Sigmoid colon (tissue), 7 donors: ENCODE data around the gene APAF1. TPM values are rescaled to one million over a fixed set of nuclear protein-coding genes. Genes with fewer than 3 reads are reported as not detected.

Experiments
- DNase-seq: peaks from one replicate; pipeline ENCODE4 v3.0.0-alpha.2; 2019
- H3K27ac ChIP-seq, 4 donors: fragments of 200-600 bp; sonication (generic); one replicate each; pipeline ENCODE4 v1.5.1; 2016 to 2019; ENCODE audit warnings: mild to moderate bottlenecking in 1 of 4
- H3K27me3 ChIP-seq, 3 donors: fragments of 200-600 bp; sonication (generic); one replicate each; pipeline ENCODE4 v1.5.1; 2019; ENCODE audit warnings: mild to moderate bottlenecking in 1 of 3
- H3K36me3 ChIP-seq, 4 donors: fragments of 200-600 bp; sonication (generic); one replicate each; pipeline ENCODE4 v1.5.1; 2016 to 2019
- H3K4me1 ChIP-seq, 4 donors: fragments of 200-600 bp; sonication (generic); one replicate each; pipeline ENCODE4 v1.5.1; 2017 to 2019
- H3K4me3 ChIP-seq, 4 donors: fragments of 200-600 bp; sonication (generic); one replicate each; pipeline ENCODE4 v1.5.1; 2017 to 2019; ENCODE audit warnings: mild to moderate bottlenecking in 2 of 4, moderate library complexity in 1 of 4
- H3K9me3 ChIP-seq, 4 donors: fragments of 200-600 bp in 3 of 4; sonication (generic) in 3 of 4; one replicate each; pipeline versions ENCODE4 v1.5.1 to v1.6.1; 2013 to 2019
- CTCF ChIP-seq, 4 experiments: fragments of 450-650 bp in 3 of 4; fragments of 200-600 bp in 1 of 4; IDR thresholded peaks; one replicate each; pipeline ENCODE4 v1.5.1; 2016 to 2019; ENCODE audit warnings: antibody characterized with exemption in 4 of 4, mild to moderate bottlenecking in 3 of 4, moderate library complexity in 2 of 4
- EP300 ChIP-seq, 4 donors: sonication (generic); formaldehyde crosslinking; IDR thresholded peaks; one replicate each; pipeline ENCODE4 v1.6.1; 2017; ENCODE audit warnings: antibody characterized with exemption in 4 of 4
- POLR2A ChIP-seq, 2 donors: fragments of 450-650 bp; IDR thresholded peaks; one replicate each; pipeline ENCODE4 v1.6.1; 2016; ENCODE audit warnings: antibody characterized with exemption in 2 of 2, mild to moderate bottlenecking in 2 of 2, moderate library complexity in 2 of 2
- POLR2AphosphoS5 ChIP-seq, 4 donors: sonication (generic); formaldehyde crosslinking; IDR thresholded peaks; one replicate each; pipeline ENCODE4 v1.6.1; 2017; ENCODE audit warnings: antibody characterized with exemption in 4 of 4
- WGBS, 2 donors: extraction: QIAGEN DNeasy Blood & Tissue Kit; methylation state at CpG; one replicate each; pipeline ENCODE4 v1.1.7; 2013; 5-methylcytosine and 5-hydroxymethylcytosine counted together
- intact Hi-C: fragments of 100-400 bp; cut with DNase I; formaldehyde crosslinking; loops from one replicate; pipeline ENCODE4 v1.15.1; 2023
- polyA plus RNA-seq, 3 donors: library from polyadenylated mRNA; stranded (reverse); fragments of 200-250 nt; gene quantifications; one replicate each; pipeline ENCODE4 v1.2.3, GENCODE V29; 2013
- total RNA-seq, 4 donors: library from RNA; depleted of rRNA; stranded (reverse); fragments of >200 nt; gene quantifications; one replicate each; pipeline ENCODE4 v1.1.0, GENCODE V29; 2016
- donor health status: healthy with polysubstance abuse.
- donor health status: Bipolar disorder and iron deficiency.
- donor health status: healthy.

APAF1 gene
- total and polyA plus RNA-seq, 7 donors = 6.2 to 20.1 (median 14.6) TPM

GRCh38 chr12:98738002-98738401 is 92.9 kb downstream of the APAF1 start:
- peaks cover 0 to 13% (median 6%) of the 10 kb centered on the region in 4 donors for H3K36me3 ChIP-seq
- intact Hi-C loops = no loop called here
- 86 to 88% methylated on average over 3 of the region's 3 CpGs for WGBS, 2 donors

GRCh38 chr12:98738539-98738938 is 93.4 kb downstream of the APAF1 start:
- intact Hi-C loops = no loop called here
- TF ChIP-seq EP300 (IDR thresholded peaks at IDR 0.05) (no peak), POLR2AphosphoS5 (IDR thresholded peaks at IDR 0.05) (no peak), CTCF (IDR thresholded peaks at IDR 0.05) (no peak), POLR2A (IDR thresholded peaks at IDR 0.05) (no peak)
- Histone ChIP-seq H3K9me3 (no peaks in the 10 kb centered on the region), H3K27me3 (no peaks in the 10 kb centered on the region), H3K27ac (no peak overlapping the region), H3K4me3 (no peak overlapping the region), H3K36me3 (peaks cover 0 to 7% (median 1%) of the 10 kb centered on the region in 4 donors), H3K4me1 (peaks cover 0 to 13% (median 9%) of the 10 kb centered on the region in 4 donors)
- WGBS, 2 donors = 85 to 90% methylated on average over 2 of the region's 2 CpGs
- DNase-seq = no peak

More at GRCh38 chr12:98738002-98738401, 92.9 kb downstream of the APAF1 start:
- no peak for TF ChIP-seq CTCF (IDR thresholded peaks at IDR 0.05)
- no peak for TF ChIP-seq POLR2AphosphoS5 (IDR thresholded peaks at IDR 0.05)
- no peak for TF ChIP-seq EP300 (IDR thresholded peaks at IDR 0.05)
- Histone ChIP-seq H3K27ac (no peak overlapping the region), H3K27me3 (no peaks in the 10 kb centered on the region), H3K4me1 (peaks cover 0 to 13% (median 9%) of the 10 kb centered on the region in 4 donors), H3K9me3 (no peaks in the 10 kb centered on the region), H3K4me3 (no peak overlapping the region)
- DNase-seq = no peak

- WGBS, 2 donors = 65 to 72% methylated on average over 1 of the region's 1 CpG
- Histone ChIP-seq H3K27me3 (no peaks in the 10 kb centered on the region), H3K27ac (no peak overlapping the region), H3K4me1 (peaks cover 0 to 18% (median 10%) of the 10 kb centered on the region in 4 donors), H3K36me3 (peaks cover 0 to 5% (median 0%) of the 10 kb centered on the region in 4 donors), H3K4me3 (no peak overlapping the region), H3K9me3 (no peaks in the 10 kb centered on the region)
- no peak for DNase-seq
- intact Hi-C loops = no loop called here
- TF ChIP-seq CTCF (IDR thresholded peaks at IDR 0.05) (no peak), POLR2AphosphoS5 (IDR thresholded peaks at IDR 0.05) (no peak), POLR2A (IDR thresholded peaks at IDR 0.05) (no peak), EP300 (IDR thresholded peaks at IDR 0.05) (no peak)
Observed at GRCh38 chr12:98740751-98741150, 95.7 kb downstream of the APAF1 start.

- no peak for TF ChIP-seq POLR2AphosphoS5 (IDR thresholded peaks at IDR 0.05)
- Histone ChIP-seq H3K9me3 (no peaks in the 10 kb centered on the region), H3K4me3 (no peak overlapping the region), H3K27me3 (no peaks in the 10 kb centered on the region), H3K36me3 (peaks cover 0 to under 1% (median 0%) of the 10 kb centered on the region in 4 donors), H3K27ac (no peak overlapping the region), H3K4me1 (peaks cover 0 to 22% (median 14%) of the 10 kb centered on the region in 4 donors)
- no peak for DNase-seq
- intact Hi-C loops = no loop called here
- 77 to 78% methylated on average over 4 of the region's 4 CpGs for WGBS, 2 donors
Observed at GRCh38 chr12:98741196-98741555, 96.1 kb downstream of the APAF1 start.

DNA sequence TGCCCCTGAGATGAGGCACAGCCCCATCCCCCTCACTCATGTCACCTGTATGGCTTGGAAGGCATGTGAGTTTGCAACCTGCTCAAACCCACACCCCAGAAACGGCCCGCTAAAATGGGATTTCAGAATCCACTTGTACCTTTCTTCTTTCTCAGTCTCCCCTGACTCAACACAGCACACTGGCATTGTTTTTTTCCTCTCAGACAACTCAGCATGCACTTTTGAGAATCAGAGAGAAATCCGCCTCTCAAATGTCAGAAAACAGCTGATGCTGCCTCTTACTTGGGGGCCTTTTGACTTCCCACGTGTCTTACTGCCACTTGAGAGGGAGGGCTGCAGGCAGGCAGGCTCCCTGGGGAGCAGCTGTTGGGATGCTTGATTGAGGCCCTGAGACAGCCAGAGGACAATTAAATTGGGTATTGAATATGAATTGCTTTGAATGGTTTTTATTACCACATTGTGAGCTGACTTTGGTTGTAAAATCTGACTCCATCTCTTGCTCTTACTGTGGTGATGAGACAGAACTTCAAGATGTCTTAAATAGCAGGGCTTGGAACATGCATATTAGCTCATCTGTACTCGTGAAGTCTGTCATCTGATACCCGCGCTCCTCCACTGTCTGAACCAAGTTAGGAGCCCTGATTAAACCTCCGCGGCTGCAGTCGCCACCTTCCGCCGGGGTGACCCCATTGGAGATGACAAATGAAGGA is 96.6 kb downstream of the APAF1 start:
- DNase-seq = no peak
- TF ChIP-seq CTCF (IDR thresholded peaks at IDR 0.05) = no peak
- Histone ChIP-seq H3K27me3 (no peaks in the 10 kb centered on the region), H3K36me3 (no peaks in the 10 kb centered on the region), H3K9me3 (no peaks in the 10 kb centered on the region), H3K4me1 (peaks cover 0 to 19% (median 13%) of the 10 kb centered on the region in 4 donors), H3K27ac (no peak overlapping the region), H3K4me3 (no peak overlapping the region)
- 65 to 76% methylated on average over 12 of the region's 12 CpGs for WGBS, 2 donors
- intact Hi-C loops = no loop called here
